Brain microvascular endothelial cell (primary cell): ENCODE measurements around the gene CD300H.
A peak's percentile ranks its signal among the peaks of the same experiment; 100 is the strongest.

Source experiments
- DNase-seq: peaks from one replicate; pipeline ENCODE4 v3.0.0-alpha.2; 2020
- H3K27ac ChIP-seq: fragments of 250-450 bp; sonication (Bioruptor Pico); 2 replicates; pipeline ENCODE4 v1.5.1; 2020; ENCODE audit warnings: mild to moderate bottlenecking, moderate library complexity
- H3K27me3 ChIP-seq: fragments of 250-450 bp; sonication (Bioruptor Pico); replicated peaks from 2 replicates; pipeline ENCODE4 v1.5.1; 2020; ENCODE audit warnings: mild to moderate bottlenecking
- H3K36me3 ChIP-seq: fragments of 250-450 bp; sonication (Bioruptor Pico); replicated peaks from 2 replicates; pipeline ENCODE4 v1.5.1; 2020; ENCODE audit warnings: mild to moderate bottlenecking
- H3K4me3 ChIP-seq: 2 replicates; pipeline ENCODE4 v1.5.1; 2011; ENCODE audit warnings: low read depth, mild to moderate bottlenecking, control low read depth, low read length, moderate library complexity
- CTCF ChIP-seq: IDR thresholded peaks from 2 replicates; pipeline ENCODE4 v1.5.1; 2011; ENCODE audit warnings: low read depth, mild to moderate bottlenecking, moderate library complexity, low read length, control low read depth, inconsistent platforms; ENCODE audit errors: missing control alignments
- in situ Hi-C: cut with HindIII; loops from 2 replicates; pipeline ENCODE4 v1.10.0; 2017; ENCODE audit warnings: low sequenced_read_pairs, low pct_ligation_motif_present

The CD300H gene

DNA sequence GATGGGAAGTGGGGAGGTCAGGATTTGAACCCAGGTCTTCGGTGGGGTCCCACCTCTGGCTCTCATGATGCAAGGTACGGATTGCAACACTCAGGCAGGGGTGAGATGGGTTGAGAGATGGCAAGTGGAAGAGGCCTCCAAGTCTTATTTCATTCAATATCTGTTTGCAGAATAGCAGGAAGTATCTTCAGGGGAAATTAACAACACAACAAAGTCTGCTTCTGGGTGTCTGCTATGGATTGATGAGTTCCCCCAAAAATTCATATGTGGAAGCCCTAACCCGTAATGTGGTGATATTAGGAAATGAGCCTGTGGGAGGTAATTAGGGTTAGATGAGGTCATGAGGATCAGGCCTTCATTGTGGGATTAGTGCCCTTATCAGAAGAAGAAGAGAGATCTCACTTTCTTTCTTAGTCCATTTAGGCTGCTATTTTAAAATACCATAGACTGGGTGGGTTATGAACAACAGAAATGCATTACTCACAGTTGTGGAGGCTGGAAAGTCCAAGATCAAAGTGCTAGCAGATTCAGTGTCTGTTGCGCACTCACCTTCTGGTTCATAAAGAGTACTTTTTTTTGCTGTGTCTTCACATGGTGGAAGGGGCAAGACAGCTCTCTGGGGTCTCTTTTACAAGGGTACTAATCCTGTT, 4.4 kb upstream of the CD300H start:
- H3K4me3 ChIP-seq = no peak overlapping the region
- no peak overlapping the region for H3K27ac ChIP-seq
- no peaks in the 10 kb centered on the region for H3K36me3 ChIP-seq
- DNase-seq = no peak
- in situ Hi-C loops = no loop called here
- no peak for TF ChIP-seq CTCF
- no peaks in the 10 kb centered on the region for H3K27me3 ChIP-seq

DNA sequence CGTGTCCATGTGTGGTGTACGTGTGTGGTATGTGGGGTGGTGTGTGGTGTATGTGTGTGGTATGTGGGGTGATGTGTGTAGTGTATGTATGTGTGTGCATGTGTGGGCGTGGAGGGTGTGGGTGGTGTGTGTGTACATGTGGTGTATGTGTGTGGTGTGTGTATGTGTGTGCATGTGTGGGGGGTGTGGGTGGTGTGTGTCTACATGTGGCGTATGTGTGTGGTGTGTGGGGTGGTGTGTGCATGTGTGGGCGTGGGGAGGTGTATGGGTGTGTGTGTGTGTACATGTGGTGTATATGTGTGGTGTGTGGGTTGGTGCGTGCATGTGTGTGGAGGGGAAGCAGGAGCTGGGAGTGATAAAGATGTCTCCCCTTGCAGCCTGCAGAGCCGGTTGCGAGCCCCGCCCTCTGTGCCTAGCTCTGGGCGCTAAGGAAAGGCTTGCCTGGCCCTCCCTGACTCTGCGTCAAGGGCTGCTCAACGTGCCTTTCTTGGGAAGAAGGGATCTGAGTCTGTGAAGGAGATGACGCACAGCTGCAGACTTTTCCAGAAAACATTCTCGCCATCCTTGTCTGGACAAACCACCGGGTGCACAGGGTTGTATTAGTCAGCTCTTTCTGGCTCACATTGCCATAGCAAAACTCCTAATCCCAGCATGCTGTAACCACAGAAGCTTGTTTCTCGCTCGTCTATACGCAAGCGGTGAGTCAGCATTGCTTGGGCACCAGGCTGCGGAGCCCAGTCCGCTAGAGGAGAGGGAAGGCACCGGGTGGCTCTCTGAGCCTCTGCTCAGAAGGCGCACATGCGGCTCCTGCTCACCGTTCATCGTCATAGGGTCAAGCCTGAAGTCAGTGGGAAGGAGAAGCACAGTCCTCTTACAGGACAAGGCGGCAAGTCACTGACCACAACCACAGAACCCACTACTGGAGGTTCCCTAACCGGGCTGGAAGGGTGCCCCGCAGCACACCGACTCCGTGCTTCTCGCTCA, 2.0 kb upstream of the CD300H start:
- in situ Hi-C loops = no loop called here
- Histone ChIP-seq H3K36me3 (no peaks in the 10 kb centered on the region), H3K27ac (peak overlapping the region; percentile 53), H3K4me3 (no peak overlapping the region), H3K27me3 (no peaks in the 10 kb centered on the region)
- no peak for TF ChIP-seq CTCF
- peak; percentile 94 for DNase-seq

DNA sequence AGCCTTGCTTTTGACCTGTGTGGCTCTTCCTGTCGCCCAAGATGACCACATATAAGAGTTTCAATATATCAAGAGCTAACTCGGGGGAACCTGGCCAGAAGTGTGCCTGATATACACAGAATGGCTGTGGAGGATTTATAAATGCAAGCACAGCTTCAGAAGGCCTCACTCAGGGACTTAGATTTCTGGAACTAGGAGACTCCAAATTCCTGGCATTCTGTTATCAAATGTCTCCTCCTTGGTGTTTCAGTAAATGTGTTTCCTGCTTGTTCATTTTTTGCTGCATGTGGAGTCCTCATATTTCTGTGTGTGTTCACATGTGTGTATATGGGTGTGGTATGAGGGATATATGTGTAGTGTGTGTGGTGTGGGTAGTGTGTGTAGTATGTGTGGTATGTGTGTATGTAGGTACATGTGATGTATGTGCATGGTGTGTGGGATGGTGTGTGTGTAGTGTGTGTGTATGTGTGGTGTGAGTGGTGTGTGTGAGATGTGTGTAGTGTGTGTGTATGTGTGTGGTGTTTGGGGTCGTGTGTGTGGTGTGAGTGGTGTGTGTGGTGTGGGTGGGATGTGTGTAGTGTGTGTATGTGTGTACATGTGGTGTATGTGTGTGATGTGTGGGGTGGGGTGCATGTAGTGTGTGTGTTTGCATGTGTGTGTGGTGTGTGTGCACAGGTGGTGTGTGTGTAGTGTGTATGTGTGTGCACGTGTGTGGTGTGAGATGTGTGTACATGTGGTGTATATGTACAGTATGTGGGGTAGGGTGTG, 981 bp upstream of the CD300H start:
- H3K36me3 ChIP-seq = no peaks in the 10 kb centered on the region
- no peak overlapping the region for H3K4me3 ChIP-seq
- no peak overlapping the region for H3K27ac ChIP-seq
- TF ChIP-seq CTCF = no peak
- DNase-seq = no peak
- H3K27me3 ChIP-seq = no peaks in the 10 kb centered on the region
- in situ Hi-C loops = no loop called here

GRCh38 chr17:74566132-74566753, 1.1 kb downstream of the CD300H start:
- Histone ChIP-seq H3K36me3 (no peaks in the 10 kb centered on the region), H3K27ac (no peak overlapping the region), H3K27me3 (no peaks in the 10 kb centered on the region), H3K4me3 (no peak overlapping the region)
- in situ Hi-C loops = no loop called here
- no peak for DNase-seq
- TF ChIP-seq CTCF = peak; percentile 32

DNA sequence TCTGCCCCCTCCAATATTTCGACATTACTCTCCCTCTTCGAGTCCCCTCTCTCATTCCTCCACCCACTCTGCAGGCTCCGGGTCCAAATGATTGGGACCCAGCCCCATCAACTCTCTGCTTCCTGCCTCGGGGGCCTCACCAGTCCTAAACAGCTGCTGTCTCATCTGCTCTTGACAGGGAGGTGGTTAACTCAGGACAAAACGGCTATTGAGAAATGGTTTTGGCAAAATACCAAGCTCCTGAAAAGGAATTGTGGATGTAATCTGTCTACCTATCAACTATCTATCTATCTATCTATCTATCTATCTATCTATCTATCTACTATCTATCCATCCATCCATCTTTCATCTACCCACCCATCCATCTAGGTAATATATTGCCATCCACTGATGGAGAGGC, 2.2 kb downstream of the CD300H start:
- Histone ChIP-seq H3K27ac (no peak overlapping the region), H3K27me3 (no peaks in the 10 kb centered on the region), H3K36me3 (no peaks in the 10 kb centered on the region), H3K4me3 (no peak overlapping the region)
- in situ Hi-C loops = no loop called here
- TF ChIP-seq CTCF = no peak
- no peak for DNase-seq
